GM18907 (cell line): ENCODE results near the gene PAGE2.
"Not testable (repeated sequence)": the region's sequence is repeated elsewhere in the genome, so short reads cannot be mapped to it uniquely, and the experiment has no call there.

Experiments used
- ATAC-seq: cut with Tn5 transposase; IDR thresholded peaks from one replicate; pipeline ENCODE4 v1.9.1; 2021; ENCODE audit warnings: mild to moderate bottlenecking, moderate library complexity; ENCODE audit not compliant: unreplicated experiment

PAGE2 gene

DNA sequence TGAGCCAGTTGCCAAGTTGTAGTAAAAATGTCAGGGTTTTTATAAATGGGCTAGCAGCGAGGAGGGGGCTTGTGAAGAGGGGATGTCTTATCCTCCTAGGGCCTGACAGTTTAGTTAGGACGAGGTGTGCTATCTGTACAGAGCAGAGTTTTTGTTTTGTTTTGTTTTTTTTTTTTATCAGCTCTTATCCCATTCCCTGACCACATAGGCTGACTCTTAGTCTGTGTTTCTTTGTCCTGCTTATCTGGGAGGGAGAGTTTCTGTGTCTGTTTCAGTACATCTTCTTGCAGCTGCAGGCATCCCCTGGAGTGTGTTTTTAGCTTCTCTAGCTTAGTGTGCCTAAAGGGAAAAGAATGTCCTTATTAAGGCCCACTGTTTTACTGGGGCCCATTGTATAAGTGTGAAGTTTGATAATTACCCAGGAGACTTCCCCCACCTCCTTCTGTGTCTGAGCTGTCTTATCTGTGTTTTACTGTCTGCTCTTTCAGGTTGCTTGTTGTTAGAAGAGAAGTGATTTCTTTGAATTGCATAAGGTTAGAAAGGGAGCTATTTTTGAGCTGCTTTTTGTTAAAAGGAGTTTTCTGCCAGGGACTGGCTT, 32.0 kb downstream of the PAGE2 start:
- no peak for ATAC-seq

DNA sequence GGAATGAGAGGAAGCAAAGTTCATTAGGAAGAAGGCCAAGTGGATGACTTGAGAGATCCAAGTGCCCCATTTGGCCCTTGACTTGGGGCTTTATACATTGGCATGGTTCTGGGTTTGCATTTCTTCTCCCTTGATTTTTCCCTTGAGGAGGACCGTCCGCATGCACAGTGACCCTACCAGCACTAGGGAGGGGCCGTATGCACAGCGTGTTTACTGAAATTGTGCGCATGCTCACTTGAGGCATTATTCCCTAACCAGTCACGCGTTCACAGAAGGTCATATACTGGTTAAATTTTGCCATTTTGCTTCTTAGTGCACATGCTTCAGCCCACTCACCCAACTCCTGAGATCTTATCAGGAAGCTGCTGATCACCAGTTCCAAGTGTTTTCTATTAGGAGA, 35.1 kb downstream of the PAGE2 start:
- ATAC-seq: no peak

DNA sequence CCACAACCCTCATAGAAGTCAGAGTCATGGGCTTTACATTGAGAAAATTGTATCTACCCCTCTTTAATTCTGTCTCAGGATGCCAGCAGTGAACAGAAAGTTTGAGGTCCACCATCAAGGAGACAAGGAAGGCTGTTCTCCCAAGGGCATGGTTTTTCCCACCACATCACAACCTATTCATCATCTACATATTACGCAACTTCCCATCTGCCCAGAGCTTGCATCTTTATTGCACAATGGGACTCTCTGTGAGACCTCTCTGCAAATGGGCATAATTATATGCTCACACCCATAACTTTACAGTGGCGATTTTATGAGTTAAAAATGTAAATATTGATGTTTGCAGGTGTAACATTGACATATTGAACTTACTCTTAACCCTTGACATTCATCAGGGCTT, 38.9 kb downstream of the PAGE2 start:
- no peak for ATAC-seq

DNA sequence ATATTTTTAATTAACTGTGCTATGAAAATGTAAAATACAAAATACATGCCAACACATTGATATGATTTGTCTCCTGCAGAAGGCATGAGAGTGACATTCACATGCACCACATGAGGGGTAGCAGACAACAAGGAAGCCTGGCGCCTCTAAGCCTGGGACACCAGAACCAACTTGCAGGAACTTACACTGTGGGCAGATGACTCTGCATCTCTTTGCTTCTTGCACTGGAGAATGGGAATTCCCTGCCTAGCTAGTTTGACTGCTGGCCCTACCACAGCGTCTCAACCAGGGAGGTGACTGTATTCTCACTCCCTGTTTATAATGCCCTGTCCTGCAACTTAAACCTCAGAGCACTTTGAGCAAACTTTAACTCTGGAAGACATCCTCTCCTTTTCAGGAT, 40.5 kb downstream of the PAGE2 start:
- ATAC-seq: no peak

DNA sequence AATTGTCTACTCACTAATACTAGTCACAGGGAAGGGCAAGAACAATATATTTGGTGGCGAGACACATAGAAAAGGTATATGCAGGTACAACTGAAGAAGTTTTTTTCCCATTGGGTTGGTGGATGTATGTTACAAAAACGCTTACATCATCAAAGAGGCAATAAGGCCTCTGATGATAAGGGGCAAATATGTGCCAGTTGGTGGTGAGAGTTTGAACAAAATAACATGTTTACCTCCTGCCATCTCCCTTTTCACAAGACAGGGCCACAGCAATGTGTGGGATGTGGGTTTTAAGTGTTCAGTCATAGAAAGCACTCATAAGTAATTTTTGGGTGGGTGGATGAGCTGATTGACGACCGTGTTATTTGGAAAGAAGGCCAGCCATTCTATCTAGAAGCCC, 41.7 kb downstream of the PAGE2 start:
- ATAC-seq: no peak

DNA sequence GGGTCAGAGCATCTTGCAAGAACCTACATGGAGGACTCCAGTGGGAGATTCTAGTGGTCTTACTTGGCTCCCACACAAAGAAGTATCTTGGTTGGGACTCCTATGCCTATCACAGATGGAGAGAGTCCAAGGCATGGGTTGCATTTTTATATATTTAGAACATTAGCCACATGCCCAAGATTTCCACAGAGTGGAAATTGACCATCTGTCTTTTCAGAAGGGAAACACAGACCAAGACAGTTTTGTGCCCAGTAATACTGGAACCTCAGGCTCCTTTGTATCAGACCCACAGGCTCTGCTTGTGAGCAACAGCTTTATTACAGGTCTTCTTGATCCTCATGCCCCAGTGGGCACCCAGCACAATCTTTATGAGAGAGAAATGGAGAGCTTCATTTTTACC, 43.6 kb downstream of the PAGE2 start:
- no peak for ATAC-seq

DNA sequence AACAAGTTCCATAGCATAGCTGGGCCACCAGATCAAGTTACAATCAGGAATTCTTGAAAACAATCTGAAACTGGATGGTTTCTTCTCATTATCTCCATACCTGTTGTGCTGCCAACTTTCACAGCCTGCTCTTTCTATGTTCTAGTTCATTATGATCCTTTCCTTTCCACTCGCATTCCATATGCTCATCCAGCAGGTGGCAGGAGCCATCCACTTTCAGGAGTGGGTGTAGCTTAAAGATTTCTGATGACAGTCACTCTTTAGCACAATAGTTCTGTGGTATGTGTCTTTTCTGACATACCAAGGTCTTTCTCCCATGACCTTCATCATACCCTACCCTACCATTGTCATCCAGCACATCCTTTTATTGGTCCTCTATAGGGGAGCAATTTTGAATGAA, 46.4 kb downstream of the PAGE2 start:
- ATAC-seq: no peak

DNA sequence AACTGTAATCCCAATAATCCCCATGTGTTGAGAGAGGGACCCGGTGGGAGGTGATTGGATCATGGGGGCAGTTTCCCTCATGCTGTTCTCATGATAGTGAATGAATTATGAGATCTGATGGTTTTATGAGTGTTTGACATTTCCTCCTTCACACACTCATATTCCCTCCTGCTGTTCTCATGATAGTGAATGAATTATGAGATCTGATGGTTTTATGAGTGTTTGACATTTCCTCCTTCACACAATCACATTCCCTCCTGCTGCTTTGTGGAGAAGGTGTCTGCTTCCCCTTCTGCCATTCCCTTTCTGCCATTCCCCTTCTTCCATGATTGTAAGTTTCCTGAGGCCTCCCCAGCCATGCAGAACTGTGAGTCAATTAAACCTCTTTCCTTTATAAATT, 52.0 kb downstream of the PAGE2 start:
- not testable (repeated sequence) for ATAC-seq
